ENCODE results near the gene PDXDC1.
"Not testable (repeated sequence)": the region's sequence is repeated elsewhere in the genome, so short reads cannot be mapped to it uniquely, and the experiment has no call there.

The PDXDC1 gene

DNA sequence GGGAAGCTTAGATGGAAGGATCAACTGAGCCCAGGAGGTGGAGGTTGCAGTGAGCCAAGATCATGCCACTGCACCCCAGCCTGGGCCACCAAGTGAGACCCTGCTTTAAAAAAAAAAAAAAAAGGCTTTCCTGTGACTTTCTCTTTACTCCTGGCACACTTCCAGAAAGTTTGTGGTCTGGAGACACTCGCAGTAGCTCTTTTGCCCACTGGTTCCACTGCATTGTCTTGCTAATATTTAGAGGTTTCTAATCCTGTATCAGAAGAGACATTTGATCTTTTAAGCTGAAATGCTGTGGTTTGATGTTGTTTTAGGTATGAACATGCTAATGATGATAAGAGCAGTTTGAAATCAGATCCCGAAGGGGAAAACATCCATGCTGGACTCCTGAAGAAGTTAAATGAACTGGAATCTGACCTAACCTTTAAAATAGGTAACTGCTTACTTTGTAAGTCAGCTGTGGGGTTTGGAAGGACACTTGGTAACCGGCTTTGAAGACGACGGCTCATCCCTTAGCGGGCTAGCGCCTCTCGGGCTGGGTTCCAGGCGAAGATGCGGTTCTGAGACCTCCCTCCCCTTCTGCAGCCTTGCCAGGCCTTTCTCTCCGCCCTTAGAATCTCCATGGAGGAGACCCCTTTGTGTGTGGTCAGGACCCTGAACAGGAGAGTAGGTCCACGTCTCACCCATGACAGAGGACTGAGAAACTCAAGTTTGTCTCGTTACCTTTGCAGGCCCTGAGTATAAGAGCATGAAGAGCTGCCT, 57.9 kb downstream of the PDXDC1 start:
- Histone ChIP-seq H3K4me2 (ENCODE audit: low read length) (no peak overlapping the region), H3K36me3 (ENCODE audit: insufficient read depth, low read length) (peaks cover 72% of the 10 kb centered on the region), H3K9ac (ENCODE audit: low read depth, low read length) (no peak overlapping the region), H3K27me3 (ENCODE audit: control insufficient read depth, insufficient read depth, low read length) (no peaks in the 10 kb centered on the region), H3K9me3 (replicated peaks; ENCODE audit: low read length) (no peaks in the 10 kb centered on the region), H3K4me1 (ENCODE audit: control insufficient read depth, insufficient read depth, low read length) (peaks cover 36% of the 10 kb centered on the region), H3K4me3 (ENCODE audit: low read length) (no peak overlapping the region)

DNA sequence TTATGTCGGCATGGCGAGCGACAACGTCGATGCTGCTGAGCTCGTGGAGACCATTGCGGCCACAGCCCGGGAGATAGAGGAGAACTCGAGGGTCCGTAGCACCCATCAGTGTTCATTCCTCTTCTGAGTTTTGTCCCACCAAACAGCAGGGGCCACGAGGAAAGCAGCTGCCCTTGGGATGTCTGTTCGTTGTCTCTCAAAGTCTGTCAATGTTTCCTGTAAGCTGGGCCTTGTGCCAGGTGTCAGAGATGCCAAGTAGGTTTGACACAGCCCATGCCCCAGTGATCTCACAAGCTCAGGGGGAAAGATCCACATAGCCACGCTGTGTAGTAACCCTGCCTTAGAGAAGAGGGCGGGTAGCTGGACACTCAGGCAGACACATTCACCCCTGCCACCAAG, 58.5 kb downstream of the PDXDC1 start:
- no peaks in the 10 kb centered on the region for H3K9me3 ChIP-seq (replicated peaks; ENCODE audit: low read length)
- H3K36me3 ChIP-seq (ENCODE audit: insufficient read depth, low read length), result peaks cover 78% of the 10 kb centered on the region
- no peak overlapping the region for H3K9ac ChIP-seq (ENCODE audit: low read depth, low read length)
- H3K4me1 ChIP-seq (ENCODE audit: control insufficient read depth, insufficient read depth, low read length), result peaks cover 31% of the 10 kb centered on the region
- no peaks in the 10 kb centered on the region for H3K27me3 ChIP-seq (ENCODE audit: control insufficient read depth, insufficient read depth, low read length)
- H3K4me3 ChIP-seq (ENCODE audit: low read length), result no peak overlapping the region
- no peak overlapping the region for H3K4me2 ChIP-seq (ENCODE audit: low read length)

DNA sequence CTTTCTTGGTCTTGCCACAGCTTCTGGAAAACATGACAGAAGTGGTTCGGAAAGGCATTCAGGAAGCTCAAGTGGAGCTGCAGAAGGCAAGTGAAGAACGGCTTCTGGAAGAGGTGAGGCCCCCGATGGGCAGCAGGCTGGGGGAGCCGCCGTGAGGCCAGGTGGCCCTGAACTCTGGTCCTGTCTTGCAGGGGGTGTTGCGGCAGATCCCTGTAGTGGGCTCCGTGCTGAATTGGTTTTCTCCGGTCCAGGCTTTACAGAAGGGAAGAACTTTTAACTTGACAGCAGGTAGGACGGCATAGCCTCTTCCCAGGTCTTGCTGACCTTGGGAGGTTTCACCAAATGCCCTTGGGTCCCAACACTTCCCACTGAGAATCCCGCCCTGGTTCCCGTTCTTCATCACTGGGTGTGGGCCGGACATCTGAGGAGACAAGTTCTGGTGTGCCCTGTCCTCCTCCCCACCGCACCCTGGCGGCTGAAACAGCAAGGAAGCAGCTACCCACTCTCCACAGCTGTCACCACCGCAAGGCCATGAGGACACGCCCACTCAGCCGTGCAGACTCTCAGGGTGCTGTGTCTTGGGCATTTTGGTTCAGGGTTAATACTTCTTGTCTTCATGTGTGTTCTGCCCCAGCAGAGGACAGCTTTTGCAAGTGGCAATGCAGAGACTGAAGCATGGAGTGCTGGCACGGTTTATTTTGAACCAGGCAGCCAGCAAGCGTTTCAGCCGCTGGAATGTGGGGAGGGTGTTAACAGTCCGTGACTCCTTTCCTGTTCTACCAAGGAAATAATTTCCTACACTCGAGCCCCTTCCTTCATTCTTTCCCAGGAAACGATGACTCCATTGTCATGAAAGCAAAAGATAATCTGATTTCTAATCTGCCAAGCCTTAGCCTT, 59.7 kb downstream of the PDXDC1 start:
- Histone ChIP-seq H3K27me3 (ENCODE audit: control insufficient read depth, insufficient read depth, low read length) (no peaks in the 10 kb centered on the region), H3K9me3 (replicated peaks; ENCODE audit: low read length) (no peaks in the 10 kb centered on the region), H3K9ac (ENCODE audit: low read depth, low read length) (no peak overlapping the region), H3K4me1 (ENCODE audit: control insufficient read depth, insufficient read depth, low read length) (peaks cover 20% of the 10 kb centered on the region), H3K36me3 (ENCODE audit: insufficient read depth, low read length) (peaks cover 86% of the 10 kb centered on the region), H3K4me3 (ENCODE audit: low read length) (no peak overlapping the region), H3K4me2 (ENCODE audit: low read length) (peak overlapping the region; percentile 32)

DNA sequence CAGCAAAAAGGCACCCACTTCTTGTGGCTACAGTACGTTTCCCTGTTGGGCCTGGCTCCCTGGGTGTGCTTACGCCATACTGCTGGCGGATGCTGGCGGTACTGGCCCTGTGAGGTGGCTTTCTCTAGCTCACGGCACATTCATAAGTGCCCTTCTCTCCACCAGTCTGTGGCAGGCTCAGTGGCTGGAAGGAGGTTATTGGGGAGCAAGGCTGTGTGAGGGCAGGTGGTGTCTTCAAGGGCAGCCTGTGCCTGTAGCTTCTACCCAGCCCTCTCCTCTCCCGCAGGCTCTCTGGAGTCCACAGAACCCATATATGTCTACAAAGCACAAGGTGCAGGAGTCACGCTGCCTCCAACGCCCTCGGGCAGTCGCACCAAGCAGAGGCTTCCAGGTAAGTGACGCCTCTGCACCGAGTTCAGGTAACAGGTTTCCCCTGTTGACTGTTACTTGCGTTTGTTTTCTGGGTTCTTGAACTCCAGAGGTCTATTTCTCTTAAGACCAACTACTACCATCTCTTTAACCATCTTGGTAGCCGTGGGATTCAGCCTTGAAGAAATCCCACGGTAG, 60.4 kb downstream of the PDXDC1 start:
- no peak overlapping the region for H3K9ac ChIP-seq (ENCODE audit: low read depth, low read length)
- H3K9me3 ChIP-seq (replicated peaks; ENCODE audit: low read length), result no peaks in the 10 kb centered on the region
- peaks cover 94% of the 10 kb centered on the region for H3K36me3 ChIP-seq (ENCODE audit: insufficient read depth, low read length)
- H3K4me1 ChIP-seq (ENCODE audit: control insufficient read depth, insufficient read depth, low read length), result peaks cover 16% of the 10 kb centered on the region
- no peaks in the 10 kb centered on the region for H3K27me3 ChIP-seq (ENCODE audit: control insufficient read depth, insufficient read depth, low read length)
- H3K4me2 ChIP-seq (ENCODE audit: low read length), result peak overlapping the region; percentile 32
- no peak overlapping the region for H3K4me3 ChIP-seq (ENCODE audit: low read length)

DNA sequence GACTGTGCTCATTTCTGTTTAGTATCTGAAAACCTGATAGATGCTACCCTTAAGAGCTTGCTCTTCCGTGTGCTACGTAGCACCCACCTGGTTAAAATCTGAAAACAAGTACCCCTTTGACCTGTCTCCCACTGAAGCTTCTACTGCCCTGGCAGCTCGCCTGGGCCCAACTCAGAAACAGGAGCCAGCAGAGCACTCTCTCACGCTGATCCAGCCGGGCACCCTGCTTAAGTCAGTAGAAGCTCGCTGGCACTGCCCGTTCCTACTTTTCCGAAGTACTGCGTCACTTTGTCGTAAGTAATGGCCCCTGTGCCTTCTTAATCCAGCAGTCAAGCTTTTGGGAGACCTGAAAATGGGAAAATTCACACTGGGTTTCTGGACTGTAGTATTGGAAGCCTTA, 62.2 kb downstream of the PDXDC1 start:
- H3K9ac ChIP-seq (ENCODE audit: low read depth, low read length), result no peak overlapping the region
- no peaks in the 10 kb centered on the region for H3K9me3 ChIP-seq (replicated peaks; ENCODE audit: low read length)
- H3K4me1 ChIP-seq (ENCODE audit: control insufficient read depth, insufficient read depth, low read length), result peaks cover 25% of the 10 kb centered on the region
- H3K27me3 ChIP-seq (ENCODE audit: control insufficient read depth, insufficient read depth, low read length), result no peaks in the 10 kb centered on the region
- H3K36me3 ChIP-seq (ENCODE audit: insufficient read depth, low read length), result peaks cover 94% of the 10 kb centered on the region
- H3K4me3 ChIP-seq (ENCODE audit: low read length), result no peak overlapping the region
- H3K4me2 ChIP-seq (ENCODE audit: low read length), result no peak overlapping the region

DNA sequence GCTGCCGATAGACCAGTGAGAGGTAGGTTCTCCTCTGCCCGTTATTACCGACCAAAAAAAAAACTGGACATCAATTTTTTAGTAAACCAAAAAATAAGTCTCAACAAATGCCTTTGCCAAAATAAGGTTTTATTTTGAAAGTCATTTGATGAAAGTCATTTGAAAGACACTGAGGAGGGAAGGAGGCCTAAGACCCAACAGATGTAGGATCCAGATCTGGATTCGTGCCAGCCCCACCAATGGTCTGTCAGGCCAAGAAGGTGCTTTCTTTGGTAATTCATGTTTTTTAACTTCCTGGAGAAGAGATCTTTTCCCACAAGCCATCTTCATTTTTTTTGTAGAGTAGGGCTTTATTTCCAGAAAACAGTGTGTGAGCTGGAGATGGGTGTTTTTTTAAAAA, 62.9 kb downstream of the PDXDC1 start:
- Histone ChIP-seq H3K9ac (ENCODE audit: low read depth, low read length) (no peak overlapping the region), H3K4me1 (ENCODE audit: control insufficient read depth, insufficient read depth, low read length) (peaks cover 25% of the 10 kb centered on the region), H3K4me3 (ENCODE audit: low read length) (no peak overlapping the region), H3K36me3 (ENCODE audit: insufficient read depth, low read length) (peaks cover 86% of the 10 kb centered on the region), H3K27me3 (ENCODE audit: control insufficient read depth, insufficient read depth, low read length) (no peaks in the 10 kb centered on the region), H3K9me3 (replicated peaks; ENCODE audit: low read length) (no peaks in the 10 kb centered on the region), H3K4me2 (ENCODE audit: low read length) (no peak overlapping the region)

DNA sequence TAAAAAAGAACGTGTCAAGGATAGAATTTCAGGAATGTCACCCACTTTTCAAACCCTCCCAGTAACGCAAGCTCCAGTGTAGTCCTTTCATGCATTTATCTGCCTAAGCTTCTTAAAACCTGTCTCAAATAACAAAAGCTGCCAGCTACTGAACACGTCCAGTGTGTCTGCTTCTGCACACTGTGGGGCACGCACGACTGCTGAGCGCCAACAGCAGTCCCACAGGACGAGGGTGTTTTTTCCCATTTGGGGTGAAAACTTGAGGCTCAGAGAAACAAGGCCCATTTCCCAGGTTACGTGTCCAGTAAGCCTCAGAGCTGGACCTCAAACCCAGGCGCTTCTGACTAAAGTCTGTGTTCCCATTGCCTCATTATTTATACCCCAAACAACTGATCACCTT, 63.9 kb downstream of the PDXDC1 start:
- Histone ChIP-seq H3K27me3 (ENCODE audit: control insufficient read depth, insufficient read depth, low read length) (no peaks in the 10 kb centered on the region), H3K9ac (ENCODE audit: low read depth, low read length) (no peak overlapping the region), H3K4me2 (ENCODE audit: low read length) (no peak overlapping the region), H3K36me3 (ENCODE audit: insufficient read depth, low read length) (peaks cover 84% of the 10 kb centered on the region), H3K9me3 (replicated peaks; ENCODE audit: low read length) (no peaks in the 10 kb centered on the region), H3K4me3 (ENCODE audit: low read length) (no peak overlapping the region), H3K4me1 (ENCODE audit: control insufficient read depth, insufficient read depth, low read length) (peaks cover 25% of the 10 kb centered on the region)

DNA sequence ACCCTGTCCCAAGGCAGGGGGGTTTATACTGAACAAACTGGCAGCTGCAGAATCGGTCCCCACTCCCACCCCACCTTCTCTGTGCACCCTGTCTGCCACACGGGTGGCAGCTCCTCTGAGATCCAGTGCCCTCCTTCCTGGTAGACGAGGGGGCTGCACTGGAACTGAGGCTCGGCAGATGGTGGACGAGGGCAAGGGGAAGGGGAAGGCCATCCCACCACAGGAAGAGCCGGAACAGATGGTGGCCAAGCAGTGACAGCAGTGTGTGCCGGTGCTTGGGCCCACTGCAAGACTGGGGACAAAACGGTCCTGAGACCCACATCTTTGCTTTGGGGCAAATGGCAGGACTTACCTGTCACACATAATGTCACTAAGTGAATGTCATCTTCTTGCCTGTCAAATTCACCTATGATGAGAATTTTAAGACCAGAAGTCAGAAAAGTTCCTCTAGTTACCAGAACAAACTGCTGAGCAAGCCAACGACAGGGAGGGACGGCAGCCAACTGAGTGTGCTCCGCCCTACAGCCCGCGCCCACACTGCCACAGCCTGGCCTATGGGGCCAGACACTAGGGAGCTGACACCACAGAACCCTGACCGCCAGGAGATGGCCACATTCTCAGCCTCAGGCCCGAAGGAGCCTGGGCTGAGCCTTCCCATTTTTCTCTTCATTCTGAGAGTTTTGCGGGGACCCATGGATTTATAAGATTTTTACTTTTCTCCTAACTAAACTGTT, 66.6 kb downstream of the PDXDC1 start:
- peaks cover 74% of the 10 kb centered on the region for H3K36me3 ChIP-seq (ENCODE audit: insufficient read depth, low read length)

DNA sequence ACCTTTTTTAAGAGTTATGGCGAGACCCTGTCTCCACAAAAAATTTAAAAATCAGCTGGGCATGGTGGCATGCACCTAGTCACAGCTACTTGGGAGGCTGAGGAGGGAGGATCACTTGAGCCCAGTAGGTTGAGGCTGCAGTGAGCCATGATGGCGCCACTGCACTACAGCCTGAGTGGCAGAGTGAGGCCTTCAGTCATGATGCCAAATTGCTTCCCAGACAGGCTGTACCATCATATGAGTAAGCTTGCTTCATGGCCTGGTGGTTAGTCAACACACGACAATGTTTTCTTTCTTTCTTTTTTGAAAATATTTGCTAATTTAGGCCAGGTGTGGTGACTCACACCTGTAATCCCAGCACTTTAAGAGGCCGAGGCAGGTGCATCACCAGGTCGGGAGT, 68.5 kb downstream of the PDXDC1 start:
- H3K36me3 ChIP-seq (ENCODE audit: insufficient read depth, low read length), result peaks cover 65% of the 10 kb centered on the region
- no peaks in the 10 kb centered on the region for H3K27me3 ChIP-seq (ENCODE audit: control insufficient read depth, insufficient read depth, low read length)
- no peaks in the 10 kb centered on the region for H3K9me3 ChIP-seq (replicated peaks; ENCODE audit: low read length)
- peaks cover 9% of the 10 kb centered on the region for H3K4me1 ChIP-seq (ENCODE audit: control insufficient read depth, insufficient read depth, low read length)
- H3K4me2 ChIP-seq (ENCODE audit: low read length), result no peak overlapping the region
- no peak overlapping the region for H3K9ac ChIP-seq (ENCODE audit: low read depth, low read length)
- no peak overlapping the region for H3K4me3 ChIP-seq (ENCODE audit: low read length)

More for the DNA sequence above, 66.6 kb downstream of the PDXDC1 start:
- Histone ChIP-seq H3K27me3 (ENCODE audit: control insufficient read depth, insufficient read depth, low read length) (no peaks in the 10 kb centered on the region), H3K9me3 (replicated peaks; ENCODE audit: low read length) (no peaks in the 10 kb centered on the region), H3K4me2 (ENCODE audit: low read length) (no peak overlapping the region), H3K9ac (ENCODE audit: low read depth, low read length) (peak overlapping the region; percentile 46), H3K4me3 (ENCODE audit: low read length) (no peak overlapping the region), H3K4me1 (ENCODE audit: control insufficient read depth, insufficient read depth, low read length) (peaks cover 9% of the 10 kb centered on the region)

DNA sequence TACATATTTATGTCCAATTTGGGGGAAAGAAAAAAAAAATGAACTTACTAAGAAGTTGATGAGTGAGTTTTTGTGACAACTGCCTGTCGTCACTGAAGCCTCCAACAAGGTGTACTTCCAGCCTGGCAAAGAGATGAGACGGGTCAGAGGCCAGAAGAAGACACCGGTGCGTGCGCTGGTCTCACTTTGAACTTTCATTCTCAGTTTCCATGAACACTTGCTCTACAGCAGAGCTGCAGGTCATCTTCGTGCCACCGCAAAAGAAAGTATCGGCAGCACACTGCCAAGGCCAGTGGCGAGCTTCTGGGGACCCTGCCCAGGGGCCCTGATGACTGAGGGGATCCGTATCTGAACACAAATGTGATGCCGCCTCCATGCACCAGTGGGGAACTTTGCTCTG, 69.5 kb downstream of the PDXDC1 start:
- no peaks in the 10 kb centered on the region for H3K9me3 ChIP-seq (replicated peaks; ENCODE audit: low read length)
- H3K4me1 ChIP-seq (ENCODE audit: control insufficient read depth, insufficient read depth, low read length), result peaks cover 9% of the 10 kb centered on the region
- H3K36me3 ChIP-seq (ENCODE audit: insufficient read depth, low read length), result peaks cover 56% of the 10 kb centered on the region
- H3K27me3 ChIP-seq (ENCODE audit: control insufficient read depth, insufficient read depth, low read length), result no peaks in the 10 kb centered on the region
- H3K4me3 ChIP-seq (ENCODE audit: low read length), result no peak overlapping the region
- H3K4me2 ChIP-seq (ENCODE audit: low read length), result no peak overlapping the region
- no peak overlapping the region for H3K9ac ChIP-seq (ENCODE audit: low read depth, low read length)

DNA sequence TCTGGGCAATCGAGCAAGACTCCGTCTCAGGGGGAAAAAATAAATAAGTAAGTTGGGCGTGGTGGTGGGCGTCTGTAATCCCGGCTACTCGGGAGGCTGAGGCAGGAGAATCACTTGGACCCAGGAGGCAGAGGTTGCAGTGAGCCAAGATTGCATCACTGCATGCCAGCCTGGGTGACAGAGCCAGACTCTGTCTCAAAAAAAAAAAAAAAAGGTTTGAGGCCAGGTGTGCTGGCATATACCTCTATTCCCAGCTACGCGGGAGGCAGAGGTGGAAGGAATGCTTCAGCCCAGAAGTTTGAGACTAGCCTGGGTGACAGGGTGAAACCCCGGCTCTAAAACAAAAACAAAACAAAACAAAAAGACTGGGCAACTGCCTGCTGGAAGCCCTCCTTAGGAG, 70.4 kb downstream of the PDXDC1 start:
- H3K4me1 ChIP-seq (ENCODE audit: control insufficient read depth, insufficient read depth, low read length), result peaks cover 14% of the 10 kb centered on the region
- H3K36me3 ChIP-seq (ENCODE audit: insufficient read depth, low read length), result peaks cover 46% of the 10 kb centered on the region
- not testable (repeated sequence) for H3K9ac ChIP-seq (ENCODE audit: low read depth, low read length); H3K4me3 ChIP-seq (ENCODE audit: low read length); H3K9me3 ChIP-seq (replicated peaks; ENCODE audit: low read length); H3K4me2 ChIP-seq (ENCODE audit: low read length); H3K27me3 ChIP-seq (ENCODE audit: control insufficient read depth, insufficient read depth, low read length)

All from skeletal muscle satellite cell (primary cell).